Hematopoietic multipotent progenitor cell treated with erythropoietin and hydrocortisone succinate and interleukin-3 and kit ligand, for 17 days (in vitro differentiated cells): Measurements from ENCODE around the gene CYP27C1.
"Not testable (repeated sequence)": the region's sequence is repeated elsewhere in the genome, so short reads cannot be mapped to it uniquely, and the experiment has no call there.

Experiments
- DNase-seq: peaks from one replicate; pipeline ENCODE4 v3.0.0-alpha.2; 2015; ENCODE audit warnings: low spot score

Gene CYP27C1

GRCh38 chr2:127170452-127171197 is 49.5 kb downstream of the CYP27C1 start:
- no peak for DNase-seq

GRCh38 chr2:127170021-127170420 is 50.1 kb downstream of the CYP27C1 start:
- no peak for DNase-seq

- DNase-seq = no peak
Measured at GRCh38 chr2:127169066-127169660, 50.9 kb downstream of the CYP27C1 start.

GRCh38 chr2:127166231-127166860 is 53.8 kb downstream of the CYP27C1 start:
- no peak for DNase-seq

- DNase-seq = no peak
Measured at GRCh38 chr2:127165539-127165935, 54.6 kb downstream of the CYP27C1 start.

- DNase-seq = no peak
Measured at GRCh38 chr2:127164761-127165538, 55.1 kb downstream of the CYP27C1 start.

GRCh38 chr2:127163921-127164320 is 56.2 kb downstream of the CYP27C1 start:
- DNase-seq = no peak

- not testable (repeated sequence) for DNase-seq
Measured at GRCh38 chr2:127163090-127163406, 57.1 kb downstream of the CYP27C1 start.

- DNase-seq = no peak
Measured at GRCh38 chr2:127162261-127163089, 57.6 kb downstream of the CYP27C1 start.

- DNase-seq = no peak
Measured at GRCh38 chr2:127161176-127162136, 58.6 kb downstream of the CYP27C1 start.

- DNase-seq = no peak
Measured at GRCh38 chr2:127160676-127161075, 59.4 kb downstream of the CYP27C1 start.

GRCh38 chr2:127159543-127159942 is 60.6 kb downstream of the CYP27C1 start:
- DNase-seq = no peak

GRCh38 chr2:127158614-127159290 is 61.3 kb downstream of the CYP27C1 start:
- no peak for DNase-seq

GRCh38 chr2:127157651-127158485 is 62.2 kb downstream of the CYP27C1 start:
- no peak for DNase-seq

GRCh38 chr2:127157114-127157513 is 63.0 kb downstream of the CYP27C1 start:
- DNase-seq = no peak

- no peak for DNase-seq
Measured at GRCh38 chr2:127155947-127156346, 64.2 kb downstream of the CYP27C1 start.

- no peak for DNase-seq
Measured at GRCh38 chr2:127155028-127155581, 65.0 kb downstream of the CYP27C1 start.

GRCh38 chr2:127154396-127154795 is 65.7 kb downstream of the CYP27C1 start:
- DNase-seq = no peak

GRCh38 chr2:127153691-127154158 is 66.4 kb downstream of the CYP27C1 start:
- no peak for DNase-seq
